Retina (tissue), 1 donor: ENCODE data around the gene ZBTB44.
"Not testable (repeated sequence)": the region's sequence is repeated elsewhere in the genome, so short reads cannot be mapped to it uniquely, and the experiment has no call there.

Source experiments
- DNase-seq: peaks from one replicate; pipeline ENCODE4 v3.0.0-alpha.2; 2016

The ZBTB44 gene

GRCh38 chr11:130194241-130195023 is 120.3 kb downstream of the ZBTB44 start:
- no peak for DNase-seq

GRCh38 chr11:130193551-130193950 is 121.2 kb downstream of the ZBTB44 start:
- not testable (repeated sequence) for DNase-seq

GRCh38 chr11:130192845-130193267 is 121.9 kb downstream of the ZBTB44 start:
- no peak for DNase-seq

- no peak for DNase-seq
Observed at GRCh38 chr11:130191896-130192295, 122.8 kb downstream of the ZBTB44 start.

GRCh38 chr11:130190371-130190881 is 124.3 kb downstream of the ZBTB44 start:
- DNase-seq, result no peak

- DNase-seq, result no peak
Observed at GRCh38 chr11:130189492-130190210, 125.1 kb downstream of the ZBTB44 start.

- DNase-seq, result no peak
Observed at GRCh38 chr11:130188585-130189347, 126.0 kb downstream of the ZBTB44 start.

GRCh38 chr11:130188047-130188446 is 126.7 kb downstream of the ZBTB44 start:
- no peak for DNase-seq

- DNase-seq, result no peak
Observed at GRCh38 chr11:130187096-130187495, 127.6 kb downstream of the ZBTB44 start.

GRCh38 chr11:130183878-130184610 is 130.7 kb downstream of the ZBTB44 start:
- no peak for DNase-seq

- no peak for DNase-seq
Observed at GRCh38 chr11:130181295-130182272, 133.1 kb downstream of the ZBTB44 start.

- no peak for DNase-seq
Observed at GRCh38 chr11:130180896-130181294, 133.8 kb downstream of the ZBTB44 start.

- DNase-seq, result no peak
Observed at GRCh38 chr11:130180491-130180890, 134.2 kb downstream of the ZBTB44 start.

GRCh38 chr11:130179396-130180306 is 135.1 kb downstream of the ZBTB44 start:
- no peak for DNase-seq

GRCh38 chr11:130178441-130179339 is 136.0 kb downstream of the ZBTB44 start:
- no peak for DNase-seq

- no peak for DNase-seq
Observed at GRCh38 chr11:130177782-130178181, 136.9 kb downstream of the ZBTB44 start.
